ENCODE data around the gene INSC. TPM values are rescaled to one million over a fixed set of nuclear protein-coding genes. Genes with fewer than 3 reads are reported as not detected.

INSC gene
- total and polyA plus RNA-seq, 2 experiments from 2014 or later = 0.97 to 1.5 TPM

GRCh38 chr11:15286465-15286864, 171.7 kb downstream of the INSC start:
- Histone ChIP-seq H3K36me3 (ENCODE audit: insufficient read depth) (no peaks in the 10 kb centered on the region), H3K4me2 (no peak overlapping the region), H3K27me3 (ENCODE audit: insufficient read depth) (no peaks in the 10 kb centered on the region), H3K4me3 (no peak overlapping the region), H2AFZ (no peak overlapping the region; the same call in 1 of the 2 replicates), H3K79me2 (replicated peaks; ENCODE audit: insufficient read depth) (no peaks in the 10 kb centered on the region), H3K4me1 (ENCODE audit: insufficient read depth) (no peaks in the 10 kb centered on the region), H4K20me1 (replicated peaks; ENCODE audit: insufficient read depth) (no peaks in the 10 kb centered on the region), H3F3A (replicated peaks; ENCODE audit: low read depth) (no peaks in the 10 kb centered on the region), H3K27ac (ENCODE audit: low read depth) (no peak overlapping the region), H3K9me2 (ENCODE audit: insufficient read depth) (0 out of 2 replicates have a peak, but pooled peaks cover 5% of the 10 kb centered on the region)
- no peaks in the 10 kb centered on the region for H3K9me3 Mint-ChIP-seq
- H3K4me3 Mint-ChIP-seq = no peak overlapping the region
- no peak for DNase-seq (ENCODE audit: low spot score)
- H3K27me3 Mint-ChIP-seq (ENCODE audit: insufficient read depth, low read depth, poor library complexity) = peaks cover 1% of the 10 kb centered on the region
- H3K4me1 Mint-ChIP-seq = peaks cover 6% of the 10 kb centered on the region; the same call in 1 of the 3 replicates
- no peak for TF ChIP-seq STAT1 (IDR thresholded peaks at IDR 0.05; ENCODE audit: unreplicated experiment)
- TF ChIP-seq, protein P1, sequence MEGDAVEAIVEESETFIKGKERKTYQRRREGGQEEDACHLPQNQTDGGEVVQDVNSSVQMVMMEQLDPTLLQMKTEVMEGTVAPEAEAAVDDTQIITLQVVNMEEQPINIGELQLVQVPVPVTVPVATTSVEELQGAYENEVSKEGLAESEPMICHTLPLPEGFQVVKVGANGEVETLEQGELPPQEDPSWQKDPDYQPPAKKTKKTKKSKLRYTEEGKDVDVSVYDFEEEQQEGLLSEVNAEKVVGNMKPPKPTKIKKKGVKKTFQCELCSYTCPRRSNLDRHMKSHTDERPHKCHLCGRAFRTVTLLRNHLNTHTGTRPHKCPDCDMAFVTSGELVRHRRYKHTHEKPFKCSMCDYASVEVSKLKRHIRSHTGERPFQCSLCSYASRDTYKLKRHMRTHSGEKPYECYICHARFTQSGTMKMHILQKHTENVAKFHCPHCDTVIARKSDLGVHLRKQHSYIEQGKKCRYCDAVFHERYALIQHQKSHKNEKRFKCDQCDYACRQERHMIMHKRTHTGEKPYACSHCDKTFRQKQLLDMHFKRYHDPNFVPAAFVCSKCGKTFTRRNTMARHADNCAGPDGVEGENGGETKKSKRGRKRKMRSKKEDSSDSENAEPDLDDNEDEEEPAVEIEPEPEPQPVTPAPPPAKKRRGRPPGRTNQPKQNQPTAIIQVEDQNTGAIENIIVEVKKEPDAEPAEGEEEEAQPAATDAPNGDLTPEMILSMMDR (conservative IDR thresholded peaks at IDR 0.05; ENCODE audit: low read depth in 2 of 2) = no peak
- TF ChIP-seq NANOG (IDR thresholded peaks at IDR 0.05; ENCODE audit: borderline replicate concordance) = no peak
- no peak for TF ChIP-seq JUNB (IDR thresholded peaks at IDR 0.05; ENCODE audit: unreplicated experiment)
- TF ChIP-seq EZH2phosphoT487 (IDR thresholded peaks at IDR 0.05; ENCODE audit: unreplicated experiment) = no peak
- TF ChIP-seq, protein P2, sequence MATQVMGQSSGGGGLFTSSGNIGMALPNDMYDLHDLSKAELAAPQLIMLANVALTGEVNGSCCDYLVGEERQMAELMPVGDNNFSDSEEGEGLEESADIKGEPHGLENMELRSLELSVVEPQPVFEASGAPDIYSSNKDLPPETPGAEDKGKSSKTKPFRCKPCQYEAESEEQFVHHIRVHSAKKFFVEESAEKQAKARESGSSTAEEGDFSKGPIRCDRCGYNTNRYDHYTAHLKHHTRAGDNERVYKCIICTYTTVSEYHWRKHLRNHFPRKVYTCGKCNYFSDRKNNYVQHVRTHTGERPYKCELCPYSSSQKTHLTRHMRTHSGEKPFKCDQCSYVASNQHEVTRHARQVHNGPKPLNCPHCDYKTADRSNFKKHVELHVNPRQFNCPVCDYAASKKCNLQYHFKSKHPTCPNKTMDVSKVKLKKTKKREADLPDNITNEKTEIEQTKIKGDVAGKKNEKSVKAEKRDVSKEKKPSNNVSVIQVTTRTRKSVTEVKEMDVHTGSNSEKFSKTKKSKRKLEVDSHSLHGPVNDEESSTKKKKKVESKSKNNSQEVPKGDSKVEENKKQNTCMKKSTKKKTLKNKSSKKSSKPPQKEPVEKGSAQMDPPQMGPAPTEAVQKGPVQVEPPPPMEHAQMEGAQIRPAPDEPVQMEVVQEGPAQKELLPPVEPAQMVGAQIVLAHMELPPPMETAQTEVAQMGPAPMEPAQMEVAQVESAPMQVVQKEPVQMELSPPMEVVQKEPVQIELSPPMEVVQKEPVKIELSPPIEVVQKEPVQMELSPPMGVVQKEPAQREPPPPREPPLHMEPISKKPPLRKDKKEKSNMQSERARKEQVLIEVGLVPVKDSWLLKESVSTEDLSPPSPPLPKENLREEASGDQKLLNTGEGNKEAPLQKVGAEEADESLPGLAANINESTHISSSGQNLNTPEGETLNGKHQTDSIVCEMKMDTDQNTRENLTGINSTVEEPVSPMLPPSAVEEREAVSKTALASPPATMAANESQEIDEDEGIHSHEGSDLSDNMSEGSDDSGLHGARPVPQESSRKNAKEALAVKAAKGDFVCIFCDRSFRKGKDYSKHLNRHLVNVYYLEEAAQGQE (IDR thresholded peaks at IDR 0.05; ENCODE audit: unreplicated experiment) = no peak
- H3K36me3 Mint-ChIP-seq (ENCODE audit: low read depth) = no peaks in the 10 kb centered on the region
- no peak for ATAC-seq
- H3K27ac Mint-ChIP-seq = no peak overlapping the region

- peaks cover 4% of the 10 kb centered on the region for H3K27me3 Mint-ChIP-seq (ENCODE audit: insufficient read depth, low read depth, poor library complexity)
- Histone ChIP-seq H3K79me2 (replicated peaks; ENCODE audit: insufficient read depth) (no peaks in the 10 kb centered on the region), H3K27ac (ENCODE audit: low read depth) (no peak overlapping the region), H3F3A (replicated peaks; ENCODE audit: low read depth) (no peaks in the 10 kb centered on the region), H3K4me3 (no peak overlapping the region), H2AFZ (no peak overlapping the region), H3K9me2 (ENCODE audit: insufficient read depth) (0 out of 2 replicates have a peak, but pooled peaks cover 5% of the 10 kb centered on the region), H3K4me2 (no peak overlapping the region), H3K27me3 (ENCODE audit: insufficient read depth) (no peaks in the 10 kb centered on the region), H4K20me1 (replicated peaks; ENCODE audit: insufficient read depth) (no peaks in the 10 kb centered on the region), H3K4me1 (ENCODE audit: insufficient read depth) (no peaks in the 10 kb centered on the region), H3K36me3 (ENCODE audit: insufficient read depth) (no peaks in the 10 kb centered on the region)
- no peak overlapping the region for H3K27ac Mint-ChIP-seq
- H3K4me1 Mint-ChIP-seq = peaks cover 6% of the 10 kb centered on the region; the same call in 1 of the 3 replicates
- DNase-seq (ENCODE audit: low spot score) (no peak), ATAC-seq (no peak)
- H3K36me3 Mint-ChIP-seq (ENCODE audit: low read depth) = no peaks in the 10 kb centered on the region
- no peaks in the 10 kb centered on the region for H3K9me3 Mint-ChIP-seq
- H3K4me3 Mint-ChIP-seq = no peak overlapping the region
- TF ChIP-seq EZH2phosphoT487 (IDR thresholded peaks at IDR 0.05; ENCODE audit: unreplicated experiment) = no peak
- TF ChIP-seq POLR2AphosphoS5 (IDR thresholded peaks at IDR 0.05; ENCODE audit: low read depth) = no peak
- TF ChIP-seq, protein P1 (conservative IDR thresholded peaks at IDR 0.05; ENCODE audit: low read depth in 2 of 2) = no peak
- TF ChIP-seq CREB1 (CRISPR knock-in tag; IDR thresholded peaks at IDR 0.05; ENCODE audit: low read depth) = no peak
- TF ChIP-seq, protein P2 (IDR thresholded peaks at IDR 0.05; ENCODE audit: unreplicated experiment) = no peak
- no peak for TF ChIP-seq EZH2 (IDR thresholded peaks at IDR 0.05; ENCODE audit: low read depth, unreplicated experiment)
- no peak for TF ChIP-seq JUNB (IDR thresholded peaks at IDR 0.05; ENCODE audit: unreplicated experiment)
- TF ChIP-seq ZNF331 (CRISPR knock-in tag; IDR thresholded peaks at IDR 0.05; ENCODE audit: low read depth) = no peak
- no peak for TF ChIP-seq ZNF114 (CRISPR knock-in tag; IDR thresholded peaks at IDR 0.05)
These were observed 174.1 kb downstream of the INSC start for GRCh38 chr11:15288863-15289262.

Measured in GM23338 (cell line).